ENCODE data around the gene TMEM62. TPM values are rescaled to one million over a fixed set of nuclear protein-coding genes. Genes with fewer than 3 reads are reported as not detected.

The TMEM62 gene
- total and polyA plus RNA-seq, 10 of the 15 experiments (the other 5 are each of a cell fraction or from before 2014, with no cell fraction given), result 7.0 to 26.8 (median 14.9) TPM

DNA sequence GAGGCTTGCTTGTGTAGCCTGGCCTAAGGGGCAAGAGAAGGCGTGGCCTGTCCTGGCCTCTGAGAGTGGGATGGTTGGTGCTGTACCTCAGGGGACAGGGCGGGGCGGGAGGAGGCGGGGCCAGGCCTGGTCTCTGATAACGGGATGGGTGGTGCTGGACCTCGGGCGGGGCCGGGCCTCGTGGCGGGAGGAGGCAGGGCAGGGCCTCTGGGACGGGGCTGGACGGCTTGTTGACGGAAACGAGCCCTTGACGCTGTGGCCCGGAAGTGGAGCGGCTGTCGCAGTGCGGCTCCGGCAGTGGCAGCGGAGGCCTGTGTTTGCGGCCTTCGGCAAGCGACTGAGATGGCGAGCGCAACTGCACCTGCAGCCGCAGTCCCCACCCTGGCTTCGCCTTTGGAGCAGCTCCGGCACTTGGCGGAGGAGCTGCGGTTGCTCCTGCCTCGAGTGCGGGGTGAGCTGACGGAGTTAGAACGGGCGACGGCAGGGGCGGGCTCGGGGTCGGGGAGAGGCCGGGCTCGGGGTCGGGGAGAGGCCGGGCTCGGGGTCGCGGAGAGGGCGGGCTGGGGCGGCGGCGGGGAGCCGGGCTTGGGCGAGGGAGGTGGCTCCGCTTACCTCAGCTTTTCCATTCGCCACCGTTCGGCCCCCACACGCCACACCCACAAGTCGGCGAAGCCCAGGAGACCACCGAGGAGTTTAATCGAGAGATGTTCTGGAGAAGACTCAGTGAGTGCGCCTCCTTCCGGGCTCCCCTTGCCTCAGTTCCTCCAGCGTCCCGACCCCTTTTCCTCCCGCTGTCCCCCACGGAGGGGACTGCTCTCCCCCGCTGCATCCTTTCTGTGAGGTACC lies 52.0 kb downstream of the TMEM62 start, which contains the start of gene CCNDBP1 (continued):
- TF ChIP-seq LARP7 (IDR thresholded peaks at IDR 0.05) (peak; percentile 38; the same call in 1 of the 2 replicates), SMARCA5 (IDR thresholded peaks at IDR 0.05) (peak; percentile 36; the same call in 1 of the 2 replicates), NFIC (IDR thresholded peaks at IDR 0.05; ENCODE audit: low read depth, low read length) (no peak), RAD51 (IDR thresholded peaks at IDR 0.05) (no peak), MYB (IDR thresholded peaks at IDR 0.05; ENCODE audit: borderline replicate concordance, low read depth, low read length) (no peak), TBL1XR1 (IDR thresholded peaks at IDR 0.05; ENCODE audit: low read depth, low read length) (no peak), MEF2A (IDR thresholded peaks at IDR 0.05; ENCODE audit: insufficient read depth, low read depth, low read length) (no peak), YY1 (IDR thresholded peaks at IDR 0.05; ENCODE audit: low read depth, low read length) (peak; percentile 65), KLF5 (IDR thresholded peaks at IDR 0.05; ENCODE audit: partially characterized antibody) (peak; percentile 92), EGR1 (IDR thresholded peaks at IDR 0.05; ENCODE audit: borderline replicate concordance in 1 of 2, low read depth in 2 of 2, low read length in 2 of 2) (0 out of 3 replicates have a peak, but pooled peaks of 1 of the 2 experiments have one; percentile 7), EP300 (IDR thresholded peaks at IDR 0.05; ENCODE audit: borderline replicate concordance in 1 of 2, control insufficient read depth in 1 of 2, low read depth in 2 of 2, low read length in 2 of 2) (no peak), JUND (IDR thresholded peaks at IDR 0.05; ENCODE audit: low read depth, low read length) (no peak)
- TF ChIP-seq, protein P1, sequence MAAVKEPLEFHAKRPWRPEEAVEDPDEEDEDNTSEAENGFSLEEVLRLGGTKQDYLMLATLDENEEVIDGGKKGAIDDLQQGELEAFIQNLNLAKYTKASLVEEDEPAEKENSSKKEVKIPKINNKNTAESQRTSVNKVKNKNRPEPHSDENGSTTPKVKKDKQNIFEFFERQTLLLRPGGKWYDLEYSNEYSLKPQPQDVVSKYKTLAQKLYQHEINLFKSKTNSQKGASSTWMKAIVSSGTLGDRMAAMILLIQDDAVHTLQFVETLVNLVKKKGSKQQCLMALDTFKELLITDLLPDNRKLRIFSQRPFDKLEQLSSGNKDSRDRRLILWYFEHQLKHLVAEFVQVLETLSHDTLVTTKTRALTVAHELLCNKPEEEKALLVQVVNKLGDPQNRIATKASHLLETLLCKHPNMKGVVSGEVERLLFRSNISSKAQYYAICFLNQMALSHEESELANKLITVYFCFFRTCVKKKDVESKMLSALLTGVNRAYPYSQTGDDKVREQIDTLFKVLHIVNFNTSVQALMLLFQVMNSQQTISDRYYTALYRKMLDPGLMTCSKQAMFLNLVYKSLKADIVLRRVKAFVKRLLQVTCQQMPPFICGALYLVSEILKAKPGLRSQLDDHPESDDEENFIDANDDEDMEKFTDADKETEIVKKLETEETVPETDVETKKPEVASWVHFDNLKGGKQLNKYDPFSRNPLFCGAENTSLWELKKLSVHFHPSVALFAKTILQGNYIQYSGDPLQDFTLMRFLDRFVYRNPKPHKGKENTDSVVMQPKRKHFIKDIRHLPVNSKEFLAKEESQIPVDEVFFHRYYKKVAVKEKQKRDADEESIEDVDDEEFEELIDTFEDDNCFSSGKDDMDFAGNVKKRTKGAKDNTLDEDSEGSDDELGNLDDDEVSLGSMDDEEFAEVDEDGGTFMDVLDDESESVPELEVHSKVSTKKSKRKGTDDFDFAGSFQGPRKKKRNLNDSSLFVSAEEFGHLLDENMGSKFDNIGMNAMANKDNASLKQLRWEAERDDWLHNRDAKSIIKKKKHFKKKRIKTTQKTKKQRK (IDR thresholded peaks at IDR 0.05; ENCODE audit: low read depth, low read length), result no peak
- TF ChIP-seq, protein P2, sequence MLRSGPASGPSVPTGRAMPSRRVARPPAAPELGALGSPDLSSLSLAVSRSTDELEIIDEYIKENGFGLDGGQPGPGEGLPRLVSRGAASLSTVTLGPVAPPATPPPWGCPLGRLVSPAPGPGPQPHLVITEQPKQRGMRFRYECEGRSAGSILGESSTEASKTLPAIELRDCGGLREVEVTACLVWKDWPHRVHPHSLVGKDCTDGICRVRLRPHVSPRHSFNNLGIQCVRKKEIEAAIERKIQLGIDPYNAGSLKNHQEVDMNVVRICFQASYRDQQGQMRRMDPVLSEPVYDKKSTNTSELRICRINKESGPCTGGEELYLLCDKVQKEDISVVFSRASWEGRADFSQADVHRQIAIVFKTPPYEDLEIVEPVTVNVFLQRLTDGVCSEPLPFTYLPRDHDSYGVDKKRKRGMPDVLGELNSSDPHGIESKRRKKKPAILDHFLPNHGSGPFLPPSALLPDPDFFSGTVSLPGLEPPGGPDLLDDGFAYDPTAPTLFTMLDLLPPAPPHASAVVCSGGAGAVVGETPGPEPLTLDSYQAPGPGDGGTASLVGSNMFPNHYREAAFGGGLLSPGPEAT (IDR thresholded peaks at IDR 0.05; ENCODE audit: low read depth), result no peak
- TF ChIP-seq, protein P3, sequence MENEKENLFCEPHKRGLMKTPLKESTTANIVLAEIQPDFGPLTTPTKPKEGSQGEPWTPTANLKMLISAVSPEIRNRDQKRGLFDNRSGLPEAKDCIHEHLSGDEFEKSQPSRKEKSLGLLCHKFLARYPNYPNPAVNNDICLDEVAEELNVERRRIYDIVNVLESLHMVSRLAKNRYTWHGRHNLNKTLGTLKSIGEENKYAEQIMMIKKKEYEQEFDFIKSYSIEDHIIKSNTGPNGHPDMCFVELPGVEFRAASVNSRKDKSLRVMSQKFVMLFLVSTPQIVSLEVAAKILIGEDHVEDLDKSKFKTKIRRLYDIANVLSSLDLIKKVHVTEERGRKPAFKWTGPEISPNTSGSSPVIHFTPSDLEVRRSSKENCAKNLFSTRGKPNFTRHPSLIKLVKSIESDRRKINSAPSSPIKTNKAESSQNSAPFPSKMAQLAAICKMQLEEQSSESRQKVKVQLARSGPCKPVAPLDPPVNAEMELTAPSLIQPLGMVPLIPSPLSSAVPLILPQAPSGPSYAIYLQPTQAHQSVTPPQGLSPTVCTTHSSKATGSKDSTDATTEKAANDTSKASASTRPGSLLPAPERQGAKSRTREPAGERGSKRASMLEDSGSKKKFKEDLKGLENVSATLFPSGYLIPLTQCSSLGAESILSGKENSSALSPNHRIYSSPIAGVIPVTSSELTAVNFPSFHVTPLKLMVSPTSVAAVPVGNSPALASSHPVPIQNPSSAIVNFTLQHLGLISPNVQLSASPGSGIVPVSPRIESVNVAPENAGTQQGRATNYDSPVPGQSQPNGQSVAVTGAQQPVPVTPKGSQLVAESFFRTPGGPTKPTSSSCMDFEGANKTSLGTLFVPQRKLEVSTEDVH (IDR thresholded peaks at IDR 0.05; ENCODE audit: low read depth, partially characterized antibody), result no peak
- TF ChIP-seq, protein P4, sequence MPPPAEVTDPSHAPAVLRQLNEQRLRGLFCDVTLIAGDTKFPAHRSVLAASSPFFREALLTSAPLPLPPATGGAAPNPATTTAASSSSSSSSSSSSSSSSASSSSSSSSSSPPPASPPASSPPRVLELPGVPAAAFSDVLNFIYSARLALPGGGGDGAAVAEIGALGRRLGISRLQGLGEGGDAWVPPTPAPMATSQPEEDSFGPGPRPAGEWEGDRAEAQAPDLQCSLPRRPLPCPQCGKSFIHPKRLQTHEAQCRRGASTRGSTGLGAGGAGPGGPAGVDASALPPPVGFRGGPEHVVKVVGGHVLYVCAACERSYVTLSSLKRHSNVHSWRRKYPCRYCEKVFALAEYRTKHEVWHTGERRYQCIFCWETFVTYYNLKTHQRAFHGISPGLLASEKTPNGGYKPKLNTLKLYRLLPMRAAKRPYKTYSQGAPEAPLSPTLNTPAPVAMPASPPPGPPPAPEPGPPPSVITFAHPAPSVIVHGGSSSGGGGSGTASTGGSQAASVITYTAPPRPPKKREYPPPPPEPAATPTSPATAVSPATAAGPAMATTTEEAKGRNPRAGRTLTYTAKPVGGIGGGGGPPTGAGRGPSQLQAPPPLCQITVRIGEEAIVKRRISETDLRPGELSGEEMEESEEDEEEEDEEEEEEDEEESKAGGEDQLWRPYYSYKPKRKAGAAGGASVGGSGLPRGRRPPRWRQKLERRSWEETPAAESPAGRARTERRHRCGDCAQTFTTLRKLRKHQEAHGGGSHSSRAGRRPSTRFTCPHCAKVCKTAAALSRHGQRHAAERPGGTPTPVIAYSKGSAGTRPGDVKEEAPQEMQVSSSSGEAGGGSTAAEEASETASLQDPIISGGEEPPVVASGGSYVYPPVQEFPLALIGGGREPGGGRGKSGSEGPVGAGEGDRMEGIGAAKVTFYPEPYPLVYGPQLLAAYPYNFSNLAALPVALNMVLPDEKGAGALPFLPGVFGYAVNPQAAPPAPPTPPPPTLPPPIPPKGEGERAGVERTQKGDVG (CRISPR knock-in tag; IDR thresholded peaks at IDR 0.05), result no peak

Data from GM12878 (cell line).